ENCODE data around the gene RNF213.

Gene RNF213

DNA sequence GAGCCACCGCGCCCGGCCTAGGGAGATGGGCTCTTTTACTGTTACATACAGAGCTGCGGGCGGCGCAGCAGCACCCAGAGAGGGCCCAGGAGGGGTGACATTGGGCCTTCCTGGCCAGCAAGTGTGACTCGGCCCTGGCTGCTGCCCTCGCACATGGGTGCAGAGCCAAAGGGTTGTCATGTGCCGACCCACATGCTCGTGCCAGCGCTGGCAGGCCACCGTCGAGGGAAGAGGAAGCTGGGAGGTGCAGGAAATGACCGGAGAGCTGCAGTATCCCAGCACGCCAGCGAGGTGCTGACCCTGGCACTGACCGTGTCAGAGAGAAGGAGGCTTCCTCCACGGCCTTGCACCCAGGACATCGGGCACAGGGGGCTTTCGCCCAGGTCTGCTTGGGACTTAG, 162.3 kb downstream of the RNF213 start:
- DNase-seq: no peak

DNA sequence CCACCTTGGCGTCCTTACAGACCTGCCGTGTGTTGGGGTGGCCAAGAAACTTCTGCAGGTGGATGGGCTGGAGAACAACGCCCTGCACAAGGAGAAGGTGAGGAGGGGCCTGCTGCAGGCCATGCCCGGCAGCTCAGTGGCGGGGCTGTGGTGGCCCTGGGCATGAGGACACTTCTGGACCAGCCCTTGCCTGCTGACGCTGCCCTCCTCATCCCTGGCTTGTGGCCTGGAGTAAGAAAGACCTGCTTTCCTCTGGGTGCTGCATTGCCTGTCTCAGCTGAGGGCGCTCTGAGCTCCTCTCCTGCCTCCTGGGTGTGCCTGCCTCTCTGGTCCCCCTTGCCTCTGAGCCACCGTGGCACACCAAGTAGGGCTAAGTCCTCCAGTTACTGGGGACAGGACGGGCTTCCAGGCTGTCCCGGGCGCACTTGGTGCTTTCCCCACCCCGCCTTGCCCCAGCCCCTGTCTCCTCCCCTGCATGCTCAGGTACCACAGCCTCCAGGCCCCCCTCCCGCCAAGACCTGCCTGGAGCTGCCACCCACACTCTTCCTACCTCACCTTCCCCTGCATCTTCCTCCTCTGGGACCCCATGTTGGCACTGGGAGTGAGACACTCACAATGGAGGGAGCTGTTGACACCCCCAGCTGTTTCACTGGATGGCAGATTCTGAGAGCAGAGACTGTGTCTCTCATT, 163.0 kb downstream of the RNF213 start:
- no peak for DNase-seq

- no peak for DNase-seq
These were observed 163.6 kb downstream of the RNF213 start for GRCh38 chr17:80424261-80424660.

DNA sequence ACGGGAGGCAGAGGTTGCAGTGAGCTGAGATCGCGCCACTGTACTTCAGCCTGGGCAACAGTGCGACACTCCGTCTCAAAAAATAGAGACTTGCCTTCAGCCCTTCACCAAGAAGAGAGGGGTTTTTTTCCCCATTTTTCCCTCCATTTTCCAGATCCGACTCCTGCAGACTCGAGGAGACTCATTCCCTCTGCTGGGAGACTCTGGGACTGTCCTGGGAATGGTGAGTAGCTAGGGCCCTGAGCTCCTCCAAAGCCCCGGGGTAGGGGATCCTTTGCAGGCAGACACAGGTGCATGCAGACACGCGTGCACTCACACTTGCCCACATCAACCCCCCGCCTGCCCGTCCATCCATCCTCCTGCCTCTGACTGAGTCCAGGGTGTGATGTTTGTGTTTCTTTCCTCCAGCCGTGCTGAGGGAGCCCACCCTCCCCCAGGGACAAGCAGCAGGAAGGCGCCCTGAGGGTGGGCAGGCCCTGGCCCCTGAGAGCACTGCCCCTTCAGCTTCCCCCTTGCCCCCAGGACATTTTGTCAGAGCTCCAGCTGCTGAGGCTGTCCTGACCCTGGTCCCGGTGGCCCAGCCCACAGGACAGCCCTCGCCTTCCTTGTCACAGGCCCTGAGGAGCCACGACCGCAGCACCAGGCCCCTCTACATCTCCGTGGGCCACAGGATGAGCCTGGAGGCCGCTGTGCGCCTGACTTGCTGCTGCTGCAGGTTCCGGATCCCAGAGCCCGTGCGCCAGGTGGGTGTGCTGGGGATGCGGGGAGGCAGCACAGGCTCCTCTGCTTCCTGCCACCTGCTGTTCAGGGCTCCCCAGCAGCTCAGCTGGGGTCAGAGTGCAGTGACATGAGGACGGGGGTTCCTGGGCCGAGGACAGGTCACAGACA, 164.5 kb downstream of the RNF213 start:
- no peak for DNase-seq

DNA sequence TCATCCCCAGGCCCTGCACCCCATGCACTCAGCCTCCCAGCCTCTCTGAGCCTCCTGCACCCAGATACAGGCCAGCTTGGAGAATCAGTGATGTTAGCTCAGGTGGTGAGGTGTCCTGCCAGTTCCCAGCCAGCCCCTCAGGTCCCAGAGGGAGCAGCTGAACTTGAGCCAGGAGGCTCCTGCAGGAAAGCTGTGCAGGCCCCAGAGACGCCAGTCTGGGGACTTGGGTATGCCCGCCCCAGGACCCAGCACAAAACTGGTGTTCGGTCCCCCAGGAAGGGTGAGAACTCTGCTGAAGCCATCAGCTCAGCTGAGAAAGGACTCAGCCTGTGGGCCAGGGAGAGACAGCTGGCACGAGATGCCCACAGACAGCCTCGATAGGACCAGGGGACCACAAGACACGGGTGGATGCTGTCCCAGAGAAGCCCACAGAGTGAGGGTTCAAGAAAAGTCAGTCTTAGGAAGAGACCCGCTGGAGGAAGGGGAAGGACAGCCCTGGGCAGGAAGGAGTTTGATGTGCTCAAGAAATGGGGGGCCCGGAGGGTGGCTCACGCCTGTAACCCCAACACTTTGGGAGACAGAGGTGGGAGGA, 165.3 kb downstream of the RNF213 start:
- no peak for DNase-seq

GRCh38 chr17:80426671-80427326, 166.1 kb downstream of the RNF213 start:
- DNase-seq: peak; percentile 89

DNA sequence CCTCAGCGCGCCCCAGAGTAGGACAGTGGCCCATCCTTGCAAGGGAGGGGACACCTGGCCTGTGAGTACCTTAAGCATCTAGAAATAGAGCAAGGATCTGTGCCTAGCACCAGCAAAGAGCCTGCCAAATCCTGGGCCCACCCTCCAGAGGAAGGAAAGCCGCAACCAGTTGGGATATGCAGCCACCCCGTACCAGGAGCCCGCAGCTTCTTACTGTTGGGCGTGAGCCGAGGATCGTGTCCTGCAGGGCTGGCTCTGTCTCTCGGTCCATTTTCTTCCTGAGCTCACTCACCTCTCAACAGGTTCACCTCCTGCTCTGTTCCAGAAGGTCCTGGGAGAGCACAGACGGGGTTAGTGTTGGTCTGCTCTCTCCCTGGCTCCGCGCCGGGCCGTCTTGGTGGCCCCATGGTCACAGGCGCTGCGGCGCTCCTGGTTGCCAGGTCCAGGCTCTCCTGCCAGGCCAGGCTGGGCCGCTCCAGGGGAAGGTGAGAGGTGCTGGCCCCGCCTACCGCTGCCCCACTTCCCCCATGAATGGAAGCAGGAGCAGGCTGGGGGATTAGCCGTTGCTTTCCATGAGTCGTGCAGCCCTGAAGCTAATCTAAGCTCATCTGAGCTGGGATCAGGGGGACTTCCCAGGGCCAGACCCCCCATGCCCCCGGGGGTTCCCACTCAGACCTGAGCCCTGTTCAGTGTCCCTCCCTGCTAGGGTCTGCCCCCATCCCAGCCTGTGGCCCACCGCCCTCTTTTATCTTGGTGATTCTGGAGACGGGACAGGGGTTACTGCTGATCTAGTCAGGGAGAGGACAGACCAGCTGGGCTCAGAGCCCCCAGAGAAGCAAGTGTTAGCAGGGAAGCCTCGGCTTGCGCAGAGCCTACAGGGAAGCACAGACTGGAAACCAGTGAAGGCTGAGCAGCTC, 167.0 kb downstream of the RNF213 start:
- no peak for DNase-seq

- no peak for DNase-seq
These were observed 167.7 kb downstream of the RNF213 start for GRCh38 chr17:80428363-80428762.

DNA sequence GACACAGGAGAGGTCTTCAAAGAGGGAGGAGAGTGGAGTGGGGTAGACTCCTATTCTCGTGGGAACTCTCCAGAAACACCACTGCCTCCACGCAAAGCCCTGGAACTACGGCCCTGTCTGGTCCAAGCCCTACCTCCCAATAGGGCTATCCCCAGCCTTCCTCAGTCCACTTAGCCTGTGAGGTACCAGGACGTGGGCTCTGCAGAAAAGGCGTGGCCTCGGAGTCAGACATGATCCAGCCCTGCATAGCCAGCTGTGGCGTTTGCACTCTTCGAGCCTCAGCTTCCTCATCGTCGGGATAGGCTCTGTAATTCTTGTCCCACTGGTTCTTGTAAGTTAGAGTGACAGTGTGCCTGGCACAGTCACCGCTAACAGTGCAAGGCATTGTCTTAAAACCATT, 168.1 kb downstream of the RNF213 start:
- DNase-seq: no peak

DNA sequence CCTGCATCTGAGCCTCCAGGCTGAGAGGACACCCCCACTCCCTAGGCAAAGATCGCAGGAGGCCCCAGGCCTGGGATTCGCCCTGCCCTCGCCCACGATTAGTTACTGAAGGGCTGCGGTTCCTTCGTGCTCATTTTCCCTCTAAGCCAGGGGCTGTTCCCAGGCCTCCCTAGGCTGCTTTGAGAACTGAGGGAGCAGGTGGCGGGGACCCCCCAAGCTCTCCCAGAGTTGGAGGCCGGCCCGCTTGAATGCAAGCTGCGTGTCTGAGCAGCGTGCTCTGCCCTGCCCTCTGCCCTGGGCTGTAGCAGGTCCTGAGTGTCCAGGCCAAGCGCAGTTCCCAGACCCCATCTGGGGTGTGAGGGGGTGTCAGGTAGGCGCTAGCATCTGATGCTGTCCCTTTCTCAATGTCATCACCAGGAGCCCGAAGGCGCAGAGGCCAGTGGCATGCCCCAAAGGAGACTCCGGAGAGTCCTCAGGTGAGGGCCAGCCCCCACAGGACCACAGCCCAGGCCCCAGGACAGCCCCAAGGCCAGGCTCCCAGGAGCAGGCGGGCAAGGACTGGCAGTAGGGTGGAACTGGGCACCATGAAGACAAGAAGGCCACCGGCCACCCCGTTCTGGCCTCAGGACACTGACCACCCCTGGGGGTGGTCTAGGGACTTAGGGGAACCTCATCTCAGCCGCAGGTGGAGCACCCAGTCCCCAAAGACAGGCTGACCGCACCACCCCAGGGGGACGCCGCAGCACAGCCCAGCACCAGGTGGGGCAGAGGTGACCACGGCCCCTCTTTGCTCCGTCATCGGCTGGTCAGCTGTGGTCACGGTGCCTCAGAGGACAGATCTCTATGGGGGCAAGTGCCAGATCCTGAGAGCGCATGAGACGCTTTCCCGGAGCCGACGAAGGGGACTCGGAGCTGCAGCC, 169.0 kb downstream of the RNF213 start:
- DNase-seq: no peak

DNA sequence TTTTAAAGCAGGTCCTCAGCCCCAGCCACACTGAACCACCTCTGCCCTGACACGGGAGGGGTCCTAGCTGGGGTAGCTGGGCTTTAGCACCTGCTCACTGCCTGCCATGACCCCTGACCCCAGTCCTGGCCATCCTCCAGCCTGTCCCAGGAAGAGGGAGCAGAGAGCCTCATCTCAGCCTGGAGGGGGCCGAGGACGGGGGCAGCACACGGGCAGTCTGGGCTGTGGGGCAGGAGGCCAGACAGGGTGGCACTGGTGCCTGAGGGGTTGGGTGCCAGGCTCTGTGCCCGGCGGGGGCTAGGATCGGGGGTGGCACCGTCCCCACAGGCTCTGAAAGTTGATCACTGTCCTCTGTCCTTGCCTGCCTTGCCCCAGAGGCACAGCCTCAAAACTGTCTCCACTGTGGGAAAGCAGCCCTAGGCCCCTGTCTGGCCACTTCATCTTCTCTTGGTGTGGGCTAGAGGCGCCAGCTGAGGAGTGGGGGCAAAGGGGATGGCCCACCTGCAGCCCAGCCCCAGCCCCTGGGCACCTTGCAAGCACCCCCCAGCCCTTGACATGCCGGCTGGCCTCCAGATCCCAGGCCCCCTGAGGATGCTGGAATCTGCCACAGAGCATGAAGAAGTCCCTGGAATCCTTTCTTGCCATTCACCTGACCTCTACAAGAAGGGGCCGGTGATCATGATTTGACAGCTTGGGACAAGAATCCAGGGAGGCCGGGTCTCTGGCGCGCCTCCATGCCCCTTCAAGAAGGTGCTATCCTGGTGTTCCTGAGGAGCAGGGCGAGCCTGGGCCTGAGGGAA, 170.0 kb downstream of the RNF213 start:
- DNase-seq: no peak

- no peak for DNase-seq
These were observed 170.9 kb downstream of the RNF213 start for GRCh38 chr17:80431246-80432195.

DNA sequence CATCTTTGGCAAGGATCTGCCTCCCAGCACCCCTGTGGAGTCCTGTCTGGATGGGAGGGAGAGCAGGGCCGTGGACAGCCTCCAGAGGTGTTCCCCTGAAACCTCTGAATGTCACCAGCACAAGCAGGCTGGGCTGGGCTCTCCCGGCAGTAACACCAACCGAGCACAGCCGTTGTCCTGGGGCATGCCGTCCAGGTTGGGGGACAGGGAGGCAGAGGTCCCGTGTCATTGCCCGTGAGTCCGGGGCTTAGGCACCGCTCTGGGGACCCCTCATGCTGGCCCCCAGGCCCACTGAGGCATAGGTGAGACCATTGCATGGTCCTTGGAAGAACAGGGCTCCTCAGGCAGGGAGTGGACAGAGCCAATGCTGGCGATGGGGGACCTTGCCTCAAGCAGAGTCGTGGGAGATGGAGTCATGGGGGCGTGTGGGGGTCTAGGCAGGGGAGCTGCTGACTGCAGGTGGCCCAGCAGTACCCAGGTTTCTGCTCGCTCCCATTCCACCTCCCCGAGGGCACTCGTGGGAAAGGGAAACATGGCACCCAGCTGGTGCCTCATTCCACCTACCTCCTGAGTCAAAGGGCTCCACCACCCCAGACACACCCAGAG, 171.8 kb downstream of the RNF213 start:
- DNase-seq: no peak

- no peak for DNase-seq
These were observed 172.4 kb downstream of the RNF213 start for GRCh38 chr17:80432961-80433550.

DNA sequence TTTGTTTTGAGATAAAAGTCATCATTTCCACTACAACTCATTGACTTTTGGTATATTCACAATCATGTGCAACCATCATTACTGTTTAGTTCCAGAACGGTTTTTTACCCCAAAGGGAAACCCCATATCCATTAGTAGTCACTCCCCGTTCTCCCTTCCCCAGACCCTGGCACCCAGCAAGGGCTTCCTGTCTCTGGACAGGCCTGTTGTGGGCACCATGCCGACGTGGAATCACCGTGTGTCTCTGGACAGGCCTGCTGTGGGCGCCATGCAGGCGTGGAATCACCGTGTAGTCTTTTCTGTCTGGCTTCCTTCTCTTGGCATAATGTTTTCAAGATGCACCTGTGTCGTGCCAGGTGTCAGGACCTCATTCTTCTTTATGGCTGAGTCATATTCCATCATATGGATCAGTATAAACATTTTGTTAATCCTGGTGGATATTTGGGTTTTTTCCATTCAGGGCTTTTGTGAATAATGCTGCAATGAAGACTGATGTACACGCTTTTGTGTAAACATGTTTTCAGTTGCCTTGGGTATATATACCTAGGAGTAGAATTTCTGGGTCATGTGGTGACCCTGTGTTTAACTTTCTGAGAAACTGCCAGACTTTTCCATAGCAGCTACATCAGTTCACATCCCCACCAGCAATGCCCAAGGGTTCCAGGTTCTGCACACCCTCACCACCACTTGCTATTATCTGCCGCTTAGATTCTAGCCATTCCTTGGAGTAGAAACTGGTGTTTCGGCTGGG, 173.4 kb downstream of the RNF213 start:
- DNase-seq: no peak

DNA sequence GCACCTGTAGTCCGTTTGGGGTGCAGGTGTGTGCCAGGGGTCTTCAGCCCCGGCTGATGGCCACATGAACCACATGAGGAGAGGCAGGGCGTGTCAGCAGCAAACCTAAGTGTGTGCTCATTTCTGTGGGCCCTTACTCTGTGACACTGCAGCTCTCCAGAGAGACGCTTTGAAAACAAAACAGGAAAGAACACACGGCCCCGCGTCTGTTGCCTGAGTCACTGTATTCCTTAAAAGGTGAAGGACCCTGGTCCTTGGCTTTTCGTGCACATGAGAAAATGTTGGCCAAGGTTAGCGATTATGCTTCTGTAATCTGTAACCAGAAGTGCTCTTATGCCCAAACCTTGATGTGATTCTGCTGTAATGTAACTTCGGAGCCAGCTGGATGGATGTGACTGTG, 176.9 kb downstream of the RNF213 start:
- DNase-seq: no peak

DNA sequence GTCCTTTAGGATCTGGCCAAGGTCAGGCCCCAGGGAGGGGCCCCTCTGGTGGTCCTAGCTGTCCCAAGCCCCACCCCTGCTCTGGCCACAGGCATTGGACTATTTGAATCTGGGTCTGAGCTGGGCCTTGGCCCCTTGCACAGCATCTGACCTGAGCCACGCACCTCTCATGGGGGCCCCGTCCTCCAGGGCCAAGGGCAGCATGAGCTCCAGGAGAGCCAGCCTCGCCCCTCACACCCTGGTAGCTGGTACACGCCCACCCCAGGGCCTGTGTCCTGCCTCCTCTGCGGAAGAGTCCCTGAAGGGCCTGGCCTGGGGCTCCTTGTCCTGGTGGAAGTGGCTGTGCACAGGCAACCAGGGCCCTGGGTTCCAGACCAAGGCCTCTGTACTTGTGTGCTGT, 178.2 kb downstream of the RNF213 start:
- no peak for DNase-seq

Data from CD4-positive, alpha-beta T cell treated with Interleukin-17A for 4 hours (primary cell).